Endothelial cell (in vitro differentiated cells): ENCODE results near the gene ARHGAP8. TPM values are rescaled to one million over a fixed set of nuclear protein-coding genes. Genes with fewer than 3 reads are reported as not detected.

Source experiments
- DNase-seq: peaks from one replicate; pipeline ENCODE4 v3.0.0; 2021; ENCODE audit warnings: low spot score
- H3K27ac Mint-ChIP-seq: one replicate; pipeline ENCODE4 v1.8.0; 2021; ENCODE audit warnings: mixed read lengths, inconsistent platforms; ENCODE audit not compliant: unreplicated experiment
- H3K27me3 Mint-ChIP-seq: one replicate; pipeline ENCODE4 v1.8.0; 2021; ENCODE audit warnings: mild to moderate bottlenecking, moderate library complexity, mixed read lengths, inconsistent platforms; ENCODE audit not compliant: unreplicated experiment
- H3K36me3 Mint-ChIP-seq: one replicate; pipeline ENCODE4 v1.8.0; 2021; ENCODE audit warnings: mild to moderate bottlenecking, low read depth, mixed read lengths, inconsistent platforms; ENCODE audit not compliant: unreplicated experiment
- H3K4me1 Mint-ChIP-seq: one replicate; pipeline ENCODE4 v1.8.0; 2021; ENCODE audit warnings: mild to moderate bottlenecking, mixed read lengths, inconsistent platforms; ENCODE audit not compliant: unreplicated experiment
- H3K4me3 Mint-ChIP-seq: one replicate; pipeline ENCODE4 v1.8.0; 2021; ENCODE audit warnings: mild to moderate bottlenecking, mixed read lengths, inconsistent platforms; ENCODE audit not compliant: unreplicated experiment
- H3K9me3 Mint-ChIP-seq: one replicate; pipeline ENCODE4 v1.8.0; 2021; ENCODE audit warnings: mixed read lengths, inconsistent platforms; ENCODE audit not compliant: unreplicated experiment
- total RNA-seq: library from RNA; stranded (reverse); fragmentation: NEBNext Ultra II Directional; extraction: Animal tissue kit (Norgen Biotek cat#: 25700); gene quantifications from one replicate; pipeline ENCODE4 v1.2.1, GENCODE V29; 2021; ENCODE audit not compliant: unreplicated experiment
- TF ChIP-seq, protein P1 (sequence below): fragments of 200-600 bp; sonication (generic); IDR thresholded peaks from one replicate; pipeline ENCODE4 v1.5.0; 2021; ENCODE audit warnings: antibody characterized with exemption; ENCODE audit not compliant: unreplicated experiment

Gene ARHGAP8
- total RNA-seq, 1 donor from 2014 or later = 0.80 TPM

DNA sequence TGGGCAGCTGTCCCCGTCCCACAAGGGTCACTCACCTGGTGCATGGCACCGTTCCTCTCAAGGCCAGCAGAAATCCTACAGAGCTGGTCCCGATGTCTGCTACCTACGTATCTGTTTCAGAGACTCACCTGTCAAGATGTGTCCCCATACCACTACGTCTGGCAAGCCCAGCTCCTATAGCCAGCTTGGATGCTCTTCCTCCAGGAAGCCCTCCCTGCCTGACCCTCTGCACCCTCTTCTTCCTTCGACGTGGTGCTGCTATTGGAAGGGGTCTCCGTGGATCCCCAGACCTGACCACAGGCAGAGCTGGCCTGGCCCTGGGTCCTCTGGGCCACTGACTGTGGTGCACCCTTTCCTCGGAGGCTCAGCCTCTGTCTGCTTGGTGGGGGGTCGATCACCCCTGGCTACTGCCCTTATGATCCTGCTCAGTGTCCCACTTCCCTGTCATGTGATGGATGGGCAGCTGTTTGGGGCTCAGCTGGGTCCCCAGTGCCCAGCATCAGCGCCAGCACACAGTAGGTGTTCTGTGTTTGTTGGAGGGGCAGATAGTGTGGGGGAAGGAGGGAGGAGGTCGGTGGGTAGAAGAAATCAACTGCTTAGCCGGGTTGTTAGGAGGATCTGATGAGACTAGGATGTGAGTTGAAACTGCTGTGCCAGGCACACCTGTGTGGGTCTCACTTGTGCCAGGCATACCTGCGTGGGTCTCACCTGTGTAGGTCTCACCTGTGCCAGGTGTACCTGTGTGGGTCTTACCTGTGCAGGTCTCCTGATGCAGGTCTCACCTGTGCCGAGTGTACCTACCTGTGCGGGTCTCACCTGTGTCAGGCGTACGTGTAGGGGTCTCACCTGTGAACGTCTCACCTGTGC lies 21.7 kb upstream of the ARHGAP8 start:
- TF ChIP-seq, protein P1, sequence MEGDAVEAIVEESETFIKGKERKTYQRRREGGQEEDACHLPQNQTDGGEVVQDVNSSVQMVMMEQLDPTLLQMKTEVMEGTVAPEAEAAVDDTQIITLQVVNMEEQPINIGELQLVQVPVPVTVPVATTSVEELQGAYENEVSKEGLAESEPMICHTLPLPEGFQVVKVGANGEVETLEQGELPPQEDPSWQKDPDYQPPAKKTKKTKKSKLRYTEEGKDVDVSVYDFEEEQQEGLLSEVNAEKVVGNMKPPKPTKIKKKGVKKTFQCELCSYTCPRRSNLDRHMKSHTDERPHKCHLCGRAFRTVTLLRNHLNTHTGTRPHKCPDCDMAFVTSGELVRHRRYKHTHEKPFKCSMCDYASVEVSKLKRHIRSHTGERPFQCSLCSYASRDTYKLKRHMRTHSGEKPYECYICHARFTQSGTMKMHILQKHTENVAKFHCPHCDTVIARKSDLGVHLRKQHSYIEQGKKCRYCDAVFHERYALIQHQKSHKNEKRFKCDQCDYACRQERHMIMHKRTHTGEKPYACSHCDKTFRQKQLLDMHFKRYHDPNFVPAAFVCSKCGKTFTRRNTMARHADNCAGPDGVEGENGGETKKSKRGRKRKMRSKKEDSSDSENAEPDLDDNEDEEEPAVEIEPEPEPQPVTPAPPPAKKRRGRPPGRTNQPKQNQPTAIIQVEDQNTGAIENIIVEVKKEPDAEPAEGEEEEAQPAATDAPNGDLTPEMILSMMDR = no peak
- Mint-ChIP-seq H3K4me1 (no peaks in the 10 kb centered on the region), H3K36me3 (peaks cover 3% of the 10 kb centered on the region), H3K27ac (peak overlapping the region; percentile 45), H3K27me3 (peaks cover 9% of the 10 kb centered on the region), H3K4me3 (no peak overlapping the region), H3K9me3 (no peaks in the 10 kb centered on the region)
- DNase-seq = no peak

DNA sequence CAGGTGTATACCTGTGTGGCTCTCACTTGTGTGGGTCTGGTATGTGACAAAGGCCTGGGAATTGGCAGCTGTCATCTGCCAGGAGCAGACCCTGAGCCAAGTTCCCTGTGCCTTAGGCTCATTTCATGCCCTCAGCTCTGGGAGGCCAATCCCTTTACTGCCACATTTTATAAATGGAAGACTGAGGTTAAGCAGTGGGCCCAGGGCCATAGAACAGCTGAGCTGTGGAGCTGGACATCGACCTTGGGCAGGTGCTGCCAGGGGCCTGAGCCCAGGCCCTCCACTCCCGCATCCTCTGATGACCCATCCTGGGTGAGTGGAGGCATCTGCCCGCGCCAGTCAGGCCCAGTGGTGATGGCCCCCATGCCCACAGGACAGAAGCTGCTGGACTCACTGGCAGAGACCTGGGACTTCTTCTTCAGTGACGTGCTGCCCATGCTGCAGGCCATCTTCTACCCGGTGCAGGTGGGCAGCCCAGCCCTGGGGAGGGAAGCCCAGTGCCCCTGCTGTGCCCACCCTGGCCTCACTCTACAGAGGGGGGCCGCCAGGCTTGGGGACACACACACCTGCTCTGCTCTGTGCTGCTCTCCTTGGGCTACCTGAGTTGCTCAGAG lies 20.9 kb upstream of the ARHGAP8 start:
- peaks cover 3% of the 10 kb centered on the region for H3K36me3 Mint-ChIP-seq
- H3K4me1 Mint-ChIP-seq = no peaks in the 10 kb centered on the region
- H3K27ac Mint-ChIP-seq = no peak overlapping the region
- DNase-seq = no peak
- H3K9me3 Mint-ChIP-seq = no peaks in the 10 kb centered on the region
- H3K4me3 Mint-ChIP-seq = no peak overlapping the region
- TF ChIP-seq, protein P1 = no peak
- H3K27me3 Mint-ChIP-seq = peaks cover 10% of the 10 kb centered on the region

DNA sequence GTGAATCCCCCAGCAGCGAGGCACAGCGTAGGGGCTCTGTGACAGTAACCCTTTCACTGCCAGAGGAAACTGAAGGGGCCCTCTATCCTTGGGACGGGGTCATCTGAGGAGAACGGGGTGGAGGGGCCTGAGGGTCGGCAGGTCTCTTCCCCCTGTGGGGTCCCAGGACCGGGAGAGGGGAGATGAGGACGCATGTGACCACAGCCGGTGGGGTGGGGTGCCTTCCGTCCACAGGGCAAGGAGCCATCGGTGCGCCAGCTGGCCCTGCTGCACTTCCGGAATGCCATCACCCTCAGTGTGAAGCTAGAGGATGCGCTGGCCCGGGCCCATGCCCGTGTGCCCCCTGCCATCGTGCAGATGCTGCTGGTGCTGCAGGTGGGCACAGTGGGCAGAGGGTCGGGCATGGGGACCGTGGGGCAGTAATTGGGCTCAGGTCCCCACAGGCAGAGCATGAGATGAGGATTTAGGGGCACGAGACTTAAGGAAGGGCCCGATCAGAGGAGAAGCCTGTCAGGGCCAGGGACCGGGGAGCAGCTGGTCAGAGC lies 20.3 kb upstream of the ARHGAP8 start:
- H3K4me3 Mint-ChIP-seq = no peak overlapping the region
- peaks cover 10% of the 10 kb centered on the region for H3K27me3 Mint-ChIP-seq
- H3K9me3 Mint-ChIP-seq = no peaks in the 10 kb centered on the region
- DNase-seq = no peak
- no peak overlapping the region for H3K27ac Mint-ChIP-seq
- H3K36me3 Mint-ChIP-seq = peaks cover 3% of the 10 kb centered on the region
- TF ChIP-seq, protein P1 = no peak
- H3K4me1 Mint-ChIP-seq = no peaks in the 10 kb centered on the region

DNA sequence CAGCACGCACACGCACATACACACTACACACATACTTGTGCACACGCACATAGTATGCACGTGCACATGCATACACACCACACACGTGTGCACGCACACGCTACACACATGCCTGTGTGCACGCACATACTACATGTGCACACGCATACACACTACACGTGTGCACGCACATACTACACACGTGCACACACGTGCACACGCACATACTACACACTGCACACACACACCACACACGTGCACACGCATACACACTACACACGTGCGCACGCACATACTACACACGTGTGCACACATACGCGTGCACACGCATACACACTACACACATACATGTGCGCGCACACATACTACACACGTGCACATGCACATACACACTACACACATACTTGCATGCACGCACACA lies 19.7 kb upstream of the ARHGAP8 start:
- no peaks in the 10 kb centered on the region for H3K4me1 Mint-ChIP-seq
- no peak for DNase-seq
- H3K9me3 Mint-ChIP-seq = no peaks in the 10 kb centered on the region
- no peak overlapping the region for H3K27ac Mint-ChIP-seq
- no peak overlapping the region for H3K4me3 Mint-ChIP-seq
- peaks cover 3% of the 10 kb centered on the region for H3K36me3 Mint-ChIP-seq
- TF ChIP-seq, protein P1 = no peak
- H3K27me3 Mint-ChIP-seq = peaks cover 10% of the 10 kb centered on the region
